ENCODE measurements around the gene ZNF358. TPM values are rescaled to one million over a fixed set of nuclear protein-coding genes. Genes with fewer than 3 reads are reported as not detected.

The ZNF358 gene
- total and polyA plus RNA-seq, 2 donors (not counting 1 experiment from before 2014, with no cell fraction given): 16.7 to 26.8 TPM

GRCh38 chr19:7475665-7476064 lies 40.2 kb upstream of the ZNF358 start:
- H3K79me2 ChIP-seq (ENCODE audit: control insufficient read depth, insufficient read depth, low read length): no peaks in the 10 kb centered on the region
- H2AFZ ChIP-seq (ENCODE audit: low read length): no peak overlapping the region
- H3K4me2 ChIP-seq (ENCODE audit: extremely low read depth, insufficient read depth, low read length): no peak overlapping the region
- H3K4me3 ChIP-seq (replicated peaks in 1 of 4; ENCODE audit: control extremely low read depth in 1 of 4, insufficient read depth in 1 of 4, low read depth in 3 of 4, low read length in 4 of 4): no peak overlapping the region
- TF ChIP-seq EZH2 (IDR thresholded peaks at IDR 0.05; ENCODE audit: low read length, missing control alignments) (no peak), CTCF (conservative IDR thresholded peaks at IDR 0.05 in 1 of 2, IDR thresholded peaks at IDR 0.05 in 1 of 2; ENCODE audit: low read depth in 1 of 2, low read length in 2 of 2) (no peak)
- no peaks in the 10 kb centered on the region for H3K27me3 ChIP-seq (ENCODE audit: control insufficient read depth, insufficient read depth, low read length)
- H3K27ac ChIP-seq (ENCODE audit: insufficient read depth, low read length): no peak overlapping the region
- no peak for DNase-seq (ENCODE audit: low read depth in 2 of 2)
- no peaks in the 10 kb centered on the region for H3K4me1 ChIP-seq (ENCODE audit: control insufficient read depth, extremely low read depth, insufficient read depth, low read length)
- H3K36me3 ChIP-seq (ENCODE audit: control insufficient read depth, insufficient read depth, low read length): no peaks in the 10 kb centered on the region
- no peak overlapping the region for H3K9ac ChIP-seq (ENCODE audit: insufficient read depth, low read length)
- no peaks in the 10 kb centered on the region for H4K20me1 ChIP-seq (ENCODE audit: control insufficient read depth, extremely low read depth, insufficient read depth, low read length)
- no peaks in the 10 kb centered on the region for H3K9me3 ChIP-seq (ENCODE audit: control insufficient read depth, insufficient read depth, low read depth, low read length)

- no peak overlapping the region for H3K4me3 ChIP-seq (replicated peaks in 1 of 4; ENCODE audit: control extremely low read depth in 1 of 4, insufficient read depth in 1 of 4, low read depth in 3 of 4, low read length in 4 of 4)
- H3K4me2 ChIP-seq (ENCODE audit: extremely low read depth, insufficient read depth, low read length): no peak overlapping the region
- no peak overlapping the region for H3K27ac ChIP-seq (ENCODE audit: insufficient read depth, low read length)
- TF ChIP-seq EZH2 (IDR thresholded peaks at IDR 0.05; ENCODE audit: low read length, missing control alignments) (no peak), CTCF (conservative IDR thresholded peaks at IDR 0.05 in 1 of 2, IDR thresholded peaks at IDR 0.05 in 1 of 2; ENCODE audit: low read depth in 1 of 2, low read length in 2 of 2) (no peak)
- H3K9me3 ChIP-seq (ENCODE audit: control insufficient read depth, insufficient read depth, low read depth, low read length): no peaks in the 10 kb centered on the region
- H3K79me2 ChIP-seq (ENCODE audit: control insufficient read depth, insufficient read depth, low read length): no peaks in the 10 kb centered on the region
- H3K27me3 ChIP-seq (ENCODE audit: control insufficient read depth, insufficient read depth, low read length): no peaks in the 10 kb centered on the region
- no peak overlapping the region for H2AFZ ChIP-seq (ENCODE audit: low read length)
- no peak for DNase-seq (ENCODE audit: low read depth in 2 of 2)
- H3K36me3 ChIP-seq (ENCODE audit: control insufficient read depth, insufficient read depth, low read length): no peaks in the 10 kb centered on the region
- H4K20me1 ChIP-seq (ENCODE audit: control insufficient read depth, extremely low read depth, insufficient read depth, low read length): no peaks in the 10 kb centered on the region
- no peaks in the 10 kb centered on the region for H3K4me1 ChIP-seq (ENCODE audit: control insufficient read depth, extremely low read depth, insufficient read depth, low read length)
- H3K9ac ChIP-seq (ENCODE audit: insufficient read depth, low read length): no peak overlapping the region
Measured at GRCh38 chr19:7476241-7476640, 39.7 kb upstream of the ZNF358 start.

- TF ChIP-seq EZH2 (IDR thresholded peaks at IDR 0.05; ENCODE audit: low read length, missing control alignments): no peak
- no peak for TF ChIP-seq CTCF (conservative IDR thresholded peaks at IDR 0.05 in 1 of 2, IDR thresholded peaks at IDR 0.05 in 1 of 2; ENCODE audit: low read depth in 1 of 2, low read length in 2 of 2)
- no peak for DNase-seq (ENCODE audit: low read depth in 2 of 2)
Measured at GRCh38 chr19:7476777-7477494, 39.0 kb upstream of the ZNF358 start.

More at GRCh38 chr19:7476777-7477494, 39.0 kb upstream of the ZNF358 start:
- Histone ChIP-seq H3K27me3 (ENCODE audit: control insufficient read depth, insufficient read depth, low read length) (no peaks in the 10 kb centered on the region), H3K4me2 (ENCODE audit: extremely low read depth, insufficient read depth, low read length) (no peak overlapping the region), H4K20me1 (ENCODE audit: control insufficient read depth, extremely low read depth, insufficient read depth, low read length) (no peaks in the 10 kb centered on the region), H3K4me1 (ENCODE audit: control insufficient read depth, extremely low read depth, insufficient read depth, low read length) (no peaks in the 10 kb centered on the region), H2AFZ (ENCODE audit: low read length) (no peak overlapping the region), H3K36me3 (ENCODE audit: control insufficient read depth, insufficient read depth, low read length) (no peaks in the 10 kb centered on the region), H3K27ac (ENCODE audit: insufficient read depth, low read length) (no peak overlapping the region), H3K4me3 (replicated peaks in 1 of 4; ENCODE audit: control extremely low read depth in 1 of 4, insufficient read depth in 1 of 4, low read depth in 3 of 4, low read length in 4 of 4) (no peak overlapping the region), H3K9ac (ENCODE audit: insufficient read depth, low read length) (no peak overlapping the region), H3K79me2 (ENCODE audit: control insufficient read depth, insufficient read depth, low read length) (no peaks in the 10 kb centered on the region), H3K9me3 (ENCODE audit: control insufficient read depth, insufficient read depth, low read depth, low read length) (no peaks in the 10 kb centered on the region)

Data from fibroblast of lung (primary cell).